ENCODE results near the gene UNC13C. TPM values are rescaled to one million over a fixed set of nuclear protein-coding genes. Genes with fewer than 3 reads are reported as not detected.

Gene UNC13C
- total RNA-seq, 1 donor from 2014 or later: not detected

DNA sequence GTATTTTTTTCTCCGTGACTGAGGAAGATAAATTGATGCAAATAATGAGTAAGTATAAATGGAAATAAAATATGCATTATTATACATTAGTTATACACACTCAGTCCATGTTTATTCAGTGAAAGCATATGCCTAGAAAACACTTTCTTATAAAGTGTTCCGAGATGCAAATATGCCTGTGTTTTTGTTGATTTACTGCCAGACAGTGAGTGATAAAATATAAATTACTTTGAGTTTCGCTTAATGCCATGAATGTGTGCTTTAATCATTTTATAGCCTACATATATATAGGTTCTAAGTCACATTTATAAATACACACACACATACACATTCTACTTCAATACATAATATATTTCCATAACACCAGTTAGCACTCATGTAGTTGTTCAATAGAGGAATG lies 569.2 kb downstream of the UNC13C start:
- no peak overlapping the region for H3K4me3 Mint-ChIP-seq
- CTCF ChIA-PET: no interaction called here
- no peaks in the 10 kb centered on the region for H3K27me3 Mint-ChIP-seq
- no peak for ATAC-seq (ENCODE audit: low read depth)
- intact Hi-C loops (cut with micrococcal nuclease): no loop called here
- POLR2A ChIA-PET: no interaction called here
- H3K27ac Mint-ChIP-seq: no peak overlapping the region
- H3K9me3 Mint-ChIP-seq: peaks cover 18% of the 10 kb centered on the region
- H3K36me3 Mint-ChIP-seq (ENCODE audit: low read depth): no peaks in the 10 kb centered on the region
- DNase-seq: no peak
- no peaks in the 10 kb centered on the region for H3K4me1 Mint-ChIP-seq
- TF ChIP-seq, protein P1, sequence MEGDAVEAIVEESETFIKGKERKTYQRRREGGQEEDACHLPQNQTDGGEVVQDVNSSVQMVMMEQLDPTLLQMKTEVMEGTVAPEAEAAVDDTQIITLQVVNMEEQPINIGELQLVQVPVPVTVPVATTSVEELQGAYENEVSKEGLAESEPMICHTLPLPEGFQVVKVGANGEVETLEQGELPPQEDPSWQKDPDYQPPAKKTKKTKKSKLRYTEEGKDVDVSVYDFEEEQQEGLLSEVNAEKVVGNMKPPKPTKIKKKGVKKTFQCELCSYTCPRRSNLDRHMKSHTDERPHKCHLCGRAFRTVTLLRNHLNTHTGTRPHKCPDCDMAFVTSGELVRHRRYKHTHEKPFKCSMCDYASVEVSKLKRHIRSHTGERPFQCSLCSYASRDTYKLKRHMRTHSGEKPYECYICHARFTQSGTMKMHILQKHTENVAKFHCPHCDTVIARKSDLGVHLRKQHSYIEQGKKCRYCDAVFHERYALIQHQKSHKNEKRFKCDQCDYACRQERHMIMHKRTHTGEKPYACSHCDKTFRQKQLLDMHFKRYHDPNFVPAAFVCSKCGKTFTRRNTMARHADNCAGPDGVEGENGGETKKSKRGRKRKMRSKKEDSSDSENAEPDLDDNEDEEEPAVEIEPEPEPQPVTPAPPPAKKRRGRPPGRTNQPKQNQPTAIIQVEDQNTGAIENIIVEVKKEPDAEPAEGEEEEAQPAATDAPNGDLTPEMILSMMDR (IDR thresholded peaks at IDR 0.05): no peak

DNA sequence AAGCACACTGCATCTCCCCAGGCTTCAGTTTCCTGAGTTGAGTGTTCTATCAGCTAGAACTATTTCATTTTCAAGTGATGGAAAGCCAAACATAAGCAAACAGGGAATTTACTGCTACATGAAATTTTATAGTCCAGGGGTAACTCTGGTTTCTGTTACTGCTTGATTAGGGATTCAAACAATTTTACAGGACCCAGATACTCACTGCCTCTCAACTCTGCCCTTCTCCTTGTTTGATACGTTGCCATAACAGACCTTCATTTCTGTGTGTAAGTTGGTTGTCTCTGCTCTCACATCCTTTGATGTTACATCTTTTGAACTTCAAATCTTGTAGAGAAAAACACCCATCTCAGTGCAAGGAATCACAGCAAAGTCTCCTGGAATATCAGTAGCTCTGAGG lies 572.7 kb downstream of the UNC13C start:
- ATAC-seq (ENCODE audit: low read depth) (no peak), DNase-seq (no peak)
- Mint-ChIP-seq H3K4me3 (no peak overlapping the region), H3K4me1 (no peaks in the 10 kb centered on the region), H3K27me3 (no peaks in the 10 kb centered on the region), H3K27ac (no peak overlapping the region), H3K36me3 (ENCODE audit: low read depth) (no peaks in the 10 kb centered on the region), H3K9me3 (no peaks in the 10 kb centered on the region)
- POLR2A ChIA-PET: no interaction called here
- TF ChIP-seq, protein P1 (IDR thresholded peaks at IDR 0.05): no peak
- intact Hi-C loops (cut with micrococcal nuclease): no loop called here
- CTCF ChIA-PET: no interaction called here

DNA sequence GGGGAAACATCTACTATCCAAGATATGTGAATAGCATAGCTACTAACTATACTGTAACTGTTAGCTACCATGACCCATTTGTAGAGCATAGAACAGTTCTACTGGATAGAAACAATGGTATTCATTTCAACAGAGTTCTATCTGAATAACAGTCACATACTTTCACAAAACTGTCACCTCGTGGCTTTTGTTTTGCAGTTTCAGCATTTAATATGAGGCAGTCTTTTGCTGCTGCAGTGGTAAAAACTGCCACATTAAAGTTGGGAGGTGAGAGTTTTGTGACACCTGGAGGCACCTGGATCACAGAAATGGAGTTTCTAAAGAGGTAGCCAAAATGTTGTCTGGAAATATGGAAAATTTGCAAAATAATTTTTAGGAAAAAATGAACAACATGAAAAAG lies 578.0 kb downstream of the UNC13C start:
- no peaks in the 10 kb centered on the region for H3K9me3 Mint-ChIP-seq
- no peak overlapping the region for H3K27ac Mint-ChIP-seq
- H3K27me3 Mint-ChIP-seq: no peaks in the 10 kb centered on the region
- CTCF ChIA-PET: no interaction called here
- intact Hi-C loops (cut with micrococcal nuclease): no loop called here
- POLR2A ChIA-PET: no interaction called here
- DNase-seq (no peak), ATAC-seq (ENCODE audit: low read depth) (no peak)
- TF ChIP-seq, protein P1 (IDR thresholded peaks at IDR 0.05): no peak
- H3K4me3 Mint-ChIP-seq: no peak overlapping the region
- no peaks in the 10 kb centered on the region for H3K36me3 Mint-ChIP-seq (ENCODE audit: low read depth)
- H3K4me1 Mint-ChIP-seq: no peaks in the 10 kb centered on the region

DNA sequence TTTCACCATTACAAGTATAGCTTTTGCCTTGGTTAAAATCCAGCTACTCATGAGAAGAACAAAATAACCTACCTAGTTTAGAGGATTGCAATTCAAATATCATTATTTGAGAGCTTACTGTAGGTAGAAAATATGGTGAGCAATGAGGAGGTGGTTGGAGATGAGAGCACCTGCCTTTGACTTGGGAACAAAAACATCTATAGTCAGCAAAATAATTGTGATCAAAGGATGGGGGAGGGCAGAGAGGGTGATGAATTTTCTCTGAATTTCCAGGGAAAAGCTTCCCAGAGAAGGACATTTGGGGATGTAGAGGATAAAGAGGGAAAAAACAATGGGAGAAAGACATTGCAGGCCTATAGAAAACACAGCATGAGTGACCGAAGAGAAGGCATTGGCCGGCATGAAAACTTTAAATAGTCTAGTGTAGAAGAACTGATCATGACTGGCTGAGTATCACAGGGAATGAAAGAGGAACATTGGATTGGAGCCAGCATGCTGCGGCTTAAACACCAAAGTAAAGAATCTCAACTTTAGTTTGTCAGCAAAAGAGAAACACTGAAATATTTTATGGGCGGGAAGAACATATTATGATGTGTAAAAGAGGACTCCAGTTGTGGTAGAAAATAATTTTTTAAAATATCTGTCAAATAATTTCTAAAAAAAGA lies 581.3 kb downstream of the UNC13C start:
- ATAC-seq (ENCODE audit: low read depth): no peak
- DNase-seq: no peak
- TF ChIP-seq, protein P1 (IDR thresholded peaks at IDR 0.05): no peak
- no peaks in the 10 kb centered on the region for H3K27me3 Mint-ChIP-seq
- no peaks in the 10 kb centered on the region for H3K36me3 Mint-ChIP-seq (ENCODE audit: low read depth)
- H3K27ac Mint-ChIP-seq: no peak overlapping the region
- POLR2A ChIA-PET: no interaction called here
- H3K4me1 Mint-ChIP-seq: no peaks in the 10 kb centered on the region
- intact Hi-C loops (cut with micrococcal nuclease): no loop called here
- CTCF ChIA-PET: no interaction called here
- no peak overlapping the region for H3K4me3 Mint-ChIP-seq
- H3K9me3 Mint-ChIP-seq: no peaks in the 10 kb centered on the region

DNA sequence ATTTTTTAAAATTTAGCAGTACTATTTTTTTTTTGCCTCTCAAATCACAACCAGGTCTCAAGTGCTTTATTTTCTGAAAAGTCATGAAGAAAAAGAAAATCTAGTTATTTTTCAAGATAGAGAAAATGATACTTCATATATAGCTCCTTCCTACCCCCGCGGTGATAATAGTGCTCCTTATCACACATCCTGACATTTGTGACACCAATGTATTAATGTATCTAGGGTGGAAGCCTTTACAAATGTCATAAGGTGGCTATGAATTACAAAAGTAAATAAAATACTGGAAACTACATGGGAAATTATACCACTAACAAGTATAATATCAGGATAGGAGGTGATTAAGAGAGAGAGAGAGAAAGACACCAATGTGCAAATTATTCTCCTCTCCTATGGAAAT lies 582.2 kb downstream of the UNC13C start:
- Mint-ChIP-seq H3K4me3 (no peak overlapping the region), H3K27ac (no peak overlapping the region), H3K9me3 (no peaks in the 10 kb centered on the region), H3K36me3 (ENCODE audit: low read depth) (no peaks in the 10 kb centered on the region), H3K4me1 (no peaks in the 10 kb centered on the region), H3K27me3 (no peaks in the 10 kb centered on the region)
- ChIA-PET CTCF (no interaction called here), POLR2A (no interaction called here)
- no peak for ATAC-seq (ENCODE audit: low read depth)
- no peak for DNase-seq
- TF ChIP-seq, protein P1 (IDR thresholded peaks at IDR 0.05): no peak
- intact Hi-C loops (cut with micrococcal nuclease): no loop called here

All from activated B cell treated with CpG ODN at 0.5 μM for 24 hours (primary cell).